Neuronal stem cell (in vitro differentiated cells): ENCODE measurements around the gene TRIM62.

Experiments used
- DNase-seq: peaks from one replicate; pipeline ENCODE4 v3.0.0-alpha.2; 2013; ENCODE audit warnings: low spot score
- H2AFZ ChIP-seq: one replicate; pipeline ENCODE4 v1.6.1; 2013; ENCODE audit warnings: mild to moderate bottlenecking, low read length, inconsistent platforms
- H2AK5ac ChIP-seq: 2 replicates; pipeline ENCODE4 v1.6.1; 2013; ENCODE audit warnings: low read depth, mild to moderate bottlenecking, inconsistent platforms, low read length, moderate library complexity, mixed read lengths
- H2BK120ac ChIP-seq: 2 replicates; pipeline ENCODE4 v1.6.1; 2013; ENCODE audit warnings: low read depth, mild to moderate bottlenecking, inconsistent platforms, low read length, moderate library complexity, mixed read lengths
- H2BK12ac ChIP-seq: one replicate; pipeline ENCODE4 v1.6.1; 2013; ENCODE audit warnings: low read length, inconsistent platforms
- H2BK15ac ChIP-seq: 2 replicates; pipeline ENCODE4 v1.6.1; 2013; ENCODE audit warnings: mild to moderate bottlenecking, low read length, inconsistent platforms, mixed read lengths
- H2BK5ac ChIP-seq: one replicate; pipeline ENCODE4 v1.6.1; 2013; ENCODE audit warnings: inconsistent platforms, mild to moderate bottlenecking, low read length, moderate library complexity
- H3K14ac ChIP-seq: one replicate; pipeline ENCODE4 v1.6.1; 2013; ENCODE audit warnings: low read length, inconsistent platforms
- H3K18ac ChIP-seq: 2 replicates; pipeline ENCODE4 v1.6.1; 2013; ENCODE audit warnings: low read length, inconsistent platforms
- H3K23ac ChIP-seq: 2 replicates; pipeline ENCODE4 v1.6.1; 2013; ENCODE audit warnings: low read depth, mild to moderate bottlenecking, mixed read lengths, low read length, inconsistent platforms; ENCODE audit not compliant: poor library complexity
- H3K27ac ChIP-seq: replicated peaks from 3 replicates; pipeline ENCODE4 v1.5.1; 2013; ENCODE audit warnings: low read length, inconsistent platforms
- H3K27me3 ChIP-seq, 3 experiments: 2 replicates each; pipeline ENCODE4 v1.6.1; 2013; ENCODE audit warnings: low read length in 3 of 3, mild to moderate bottlenecking in 2 of 3, inconsistent platforms in 1 of 3, low read depth in 1 of 3, mixed read lengths in 1 of 3, moderate library complexity in 1 of 3; ENCODE audit not compliant: control insufficient read depth in 3 of 3, insufficient read depth in 3 of 3
- H3K36me3 ChIP-seq, 2 donors: replicated peaks in 1 of 2; 2 replicates each; pipeline ENCODE4 v1.6.1; 2013; ENCODE audit warnings: low read length in 2 of 2; ENCODE audit not compliant: control insufficient read depth in 2 of 2, insufficient read depth in 2 of 2
- H3K4ac ChIP-seq: 2 replicates; pipeline ENCODE4 v1.6.1; 2013; ENCODE audit warnings: inconsistent platforms, mild to moderate bottlenecking, low read length, moderate library complexity
- H3K4me1 ChIP-seq, 2 donors: 1 replicate in 1 of 2; 2 replicates in 1 of 2; pipeline ENCODE4 v1.6.1; 2013; ENCODE audit warnings: low read length in 2 of 2, low read depth in 1 of 2; ENCODE audit not compliant: control insufficient read depth in 2 of 2, insufficient read depth in 1 of 2
- H3K4me2 ChIP-seq: one replicate; pipeline ENCODE4 v1.6.1; 2013; ENCODE audit warnings: mild to moderate bottlenecking, low read length, inconsistent platforms; ENCODE audit not compliant: insufficient read depth, poor library complexity, severe bottlenecking
- H3K4me3 ChIP-seq, 2 donors: 2 replicates each; pipeline ENCODE4 v1.5.1; 2013; ENCODE audit warnings: low read length in 2 of 2, mild to moderate bottlenecking in 2 of 2, inconsistent platforms in 1 of 2, moderate library complexity in 1 of 2
- H3K79me1 ChIP-seq: one replicate; pipeline ENCODE4 v1.6.1; 2013; ENCODE audit warnings: low read depth, mild to moderate bottlenecking, inconsistent platforms, low read length, moderate library complexity
- H3K9ac ChIP-seq: one replicate; pipeline ENCODE4 v1.6.1; 2013; ENCODE audit warnings: mild to moderate bottlenecking, low read depth, low read length, inconsistent platforms; ENCODE audit not compliant: poor library complexity
- H3K9me3 ChIP-seq, 2 donors: replicated peaks in 1 of 2; 2 replicates each; pipeline versions ENCODE3 to v1.6.1; 2013; ENCODE audit warnings: low read length in 2 of 2, mild to moderate bottlenecking in 2 of 2, inconsistent platforms in 1 of 2, low read depth in 1 of 2, mixed read lengths in 1 of 2, moderate library complexity in 1 of 2; ENCODE audit not compliant: control insufficient read depth in 2 of 2, insufficient read depth in 1 of 2
- H4K8ac ChIP-seq: one replicate; pipeline ENCODE4 v1.6.1; 2013; ENCODE audit warnings: low read depth, mild to moderate bottlenecking, inconsistent platforms, low read length, moderate library complexity
- H4K91ac ChIP-seq: one replicate; pipeline ENCODE4 v1.6.1; 2013; ENCODE audit warnings: low read length, low read depth, mild to moderate bottlenecking, inconsistent platforms; ENCODE audit not compliant: poor library complexity
- WGBS, 2 donors: extraction: QIAGEN DNeasy Blood & Tissue Kit; methylation state at CpG; one replicate each; pipeline ENCODE4 v1.1.7; 2013; ENCODE audit warnings: missing lambda C conversion rate in 2 of 2, mixed read lengths in 1 of 2; ENCODE audit not compliant: insufficient read length in 2 of 2, insufficient replicate concordance in 1 of 2; ENCODE audit errors: extremely low coverage in 2 of 2; 5-methylcytosine and 5-hydroxymethylcytosine counted together

TRIM62 gene

GRCh38 chr1:33224166-33224707, 42.4 kb upstream of the TRIM62 start:
- H3K27ac ChIP-seq: no peak overlapping the region
- H3K4me3 ChIP-seq: no peak overlapping the region
- no peak overlapping the region for H3K9ac ChIP-seq
- H3K36me3 ChIP-seq: no peaks in the 10 kb centered on the region
- peaks cover 2 to 4% of the 10 kb centered on the region in 2 donors for H3K4me1 ChIP-seq
- no peak overlapping the region for H2BK12ac ChIP-seq
- no peak overlapping the region for H3K23ac ChIP-seq
- peaks cover 2 to 6% of the 10 kb centered on the region in 2 donors for H3K9me3 ChIP-seq
- H3K4ac ChIP-seq: no peak overlapping the region
- no peak overlapping the region for H3K18ac ChIP-seq
- H3K27me3 ChIP-seq: no peaks in the 10 kb centered on the region
- DNase-seq: no peak
- no peak overlapping the region for H2BK120ac ChIP-seq
- WGBS, 2 donors: no CpG with 5 or more reads among the region's 2 CpGs
- H3K4me2 ChIP-seq: no peak overlapping the region
- H2BK5ac ChIP-seq: no peak overlapping the region
- peaks cover 1% of the 10 kb centered on the region for H3K79me1 ChIP-seq
- no peak overlapping the region for H3K14ac ChIP-seq
- H2BK15ac ChIP-seq: no peak overlapping the region
- H2AFZ ChIP-seq: no peak overlapping the region
- no peak overlapping the region for H4K91ac ChIP-seq
- no peak overlapping the region for H2AK5ac ChIP-seq
- H4K8ac ChIP-seq: no peak overlapping the region

DNA sequence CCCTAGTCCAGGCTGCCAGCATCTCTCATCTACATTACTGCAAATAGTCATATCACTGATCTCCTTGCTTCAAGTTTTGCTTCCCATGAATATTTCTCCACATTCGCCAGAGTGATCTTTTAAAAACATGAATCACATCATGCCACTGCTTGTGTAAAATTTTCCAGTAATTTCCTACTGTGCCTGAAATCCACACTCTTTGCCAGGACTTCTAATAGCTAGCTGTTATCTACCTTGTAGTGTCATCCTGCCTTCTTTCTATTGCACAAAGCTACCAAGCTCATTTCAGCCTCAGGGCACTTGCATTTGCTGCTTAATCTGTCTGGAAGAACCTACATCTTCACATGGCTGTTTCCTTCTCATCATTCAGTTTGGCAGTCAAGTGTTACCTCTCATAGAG, 40.5 kb upstream of the TRIM62 start:
- Histone ChIP-seq H3K23ac (no peak overlapping the region), H2BK15ac (no peak overlapping the region)
- no CpG with 5 or more reads among the region's 1 CpG for WGBS, 2 donors

DNA sequence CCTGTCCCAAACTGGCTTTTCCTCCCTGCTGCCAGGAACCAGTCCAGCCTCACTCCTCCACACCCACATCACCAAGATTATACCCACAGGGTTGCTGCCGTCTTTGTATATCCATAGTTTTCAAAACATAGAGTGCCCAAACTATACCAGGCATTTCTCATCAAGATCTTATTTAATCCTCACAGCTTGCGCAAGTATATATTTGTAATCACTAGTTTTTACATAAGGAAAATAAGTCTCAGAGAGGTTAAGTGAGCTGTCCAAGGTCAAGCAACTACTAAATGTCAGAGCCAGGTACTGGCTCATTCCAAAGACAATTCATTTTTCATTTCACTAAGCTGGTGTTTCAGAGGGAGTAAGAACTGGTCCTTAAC, 39.5 kb upstream of the TRIM62 start:
- H3K18ac ChIP-seq: no peak overlapping the region
- no peak overlapping the region for H3K14ac ChIP-seq
- no peak overlapping the region for H2BK15ac ChIP-seq
- H3K27ac ChIP-seq: no peak overlapping the region
- H4K8ac ChIP-seq: no peak overlapping the region
- H2BK12ac ChIP-seq: no peak overlapping the region
- no peak overlapping the region for H2BK120ac ChIP-seq
- no peak overlapping the region for H3K23ac ChIP-seq
- H4K91ac ChIP-seq: no peak overlapping the region
- no peak overlapping the region for H2AK5ac ChIP-seq
- peaks cover 1% of the 10 kb centered on the region for H3K79me1 ChIP-seq
- H3K4me1 ChIP-seq: peaks cover 0 to 2% of the 10 kb centered on the region in 2 donors
- H3K36me3 ChIP-seq: no peaks in the 10 kb centered on the region
- no peak overlapping the region for H3K4ac ChIP-seq
- no peak overlapping the region for H3K4me3 ChIP-seq
- H3K9ac ChIP-seq: no peak overlapping the region
- H3K4me2 ChIP-seq: no peak overlapping the region
- WGBS, 2 donors: no CpG with 5 or more reads among the region's 2 CpGs
- no peaks in the 10 kb centered on the region for H3K27me3 ChIP-seq
- no peak for DNase-seq
- no peak overlapping the region for H2AFZ ChIP-seq
- H2BK5ac ChIP-seq: no peak overlapping the region
- peaks cover 2 to 6% of the 10 kb centered on the region in 2 donors for H3K9me3 ChIP-seq

More for the DNA sequence above, 40.5 kb upstream of the TRIM62 start:
- Histone ChIP-seq H3K4ac (no peak overlapping the region), H4K91ac (no peak overlapping the region), H3K4me2 (no peak overlapping the region), H3K79me1 (peaks cover 1% of the 10 kb centered on the region), H3K27me3 (no peaks in the 10 kb centered on the region), H3K36me3 (no peaks in the 10 kb centered on the region), H2AFZ (no peak overlapping the region), H3K9me3 (peaks cover 2 to 6% of the 10 kb centered on the region in 2 donors), H2BK5ac (no peak overlapping the region), H2BK12ac (no peak overlapping the region), H2AK5ac (no peak overlapping the region), H2BK120ac (no peak overlapping the region), H3K4me3 (no peak overlapping the region), H3K4me1 (peaks cover 0 to 2% of the 10 kb centered on the region in 2 donors), H3K9ac (no peak overlapping the region), H3K27ac (no peak overlapping the region), H4K8ac (no peak overlapping the region), H3K14ac (no peak overlapping the region), H3K18ac (no peak overlapping the region)
- DNase-seq: no peak

DNA sequence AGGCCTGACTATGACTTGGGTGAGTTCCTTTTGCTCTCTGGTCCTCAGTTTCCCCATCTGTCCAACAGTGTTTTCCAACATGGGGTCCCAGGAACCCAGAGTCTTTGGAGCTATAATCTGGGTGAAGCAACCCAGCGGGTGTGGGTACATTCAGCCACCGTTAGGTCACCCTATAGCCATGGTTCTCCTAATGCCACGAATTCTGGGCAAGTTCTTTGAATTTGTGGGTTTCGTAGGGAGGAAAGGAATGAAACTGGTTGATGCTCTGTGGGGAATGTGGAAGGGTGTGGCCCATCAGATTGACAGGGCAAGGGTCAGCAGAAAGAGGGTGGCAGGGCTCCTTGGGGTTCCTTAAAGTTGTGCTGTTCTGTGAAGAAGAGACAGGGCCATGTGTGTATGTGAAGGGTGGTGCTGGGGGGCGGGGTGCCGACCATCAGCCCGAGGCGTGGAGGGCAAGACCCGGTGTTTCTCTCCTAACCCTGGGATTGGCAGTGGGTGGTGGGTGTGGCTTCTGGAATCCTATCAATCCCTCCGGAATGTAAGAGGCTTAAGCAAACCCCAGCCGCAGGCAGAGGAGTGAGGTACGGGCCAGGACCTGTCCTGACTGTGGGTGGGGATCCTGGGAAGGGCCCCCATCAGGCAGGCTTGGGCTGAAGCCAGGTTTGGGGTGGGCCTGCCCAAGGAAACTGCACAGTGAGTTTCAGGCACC, 39.0 kb upstream of the TRIM62 start:
- H2BK12ac ChIP-seq: no peak overlapping the region
- peaks cover 1% of the 10 kb centered on the region for H3K79me1 ChIP-seq
- H3K4me3 ChIP-seq: no peak overlapping the region
- H3K14ac ChIP-seq: no peak overlapping the region
- H3K4ac ChIP-seq: no peak overlapping the region
- no peak overlapping the region for H3K9ac ChIP-seq
- no peaks in the 10 kb centered on the region for H3K27me3 ChIP-seq
- H3K18ac ChIP-seq: no peak overlapping the region
- no peak overlapping the region for H2AK5ac ChIP-seq
- peaks cover 2 to 6% of the 10 kb centered on the region in 2 donors for H3K9me3 ChIP-seq
- H2AFZ ChIP-seq: no peak overlapping the region
- peaks cover 0 to 2% of the 10 kb centered on the region in 2 donors for H3K4me1 ChIP-seq
- no peak overlapping the region for H2BK15ac ChIP-seq
- H4K8ac ChIP-seq: no peak overlapping the region
- H4K91ac ChIP-seq: no peak overlapping the region
- no peak overlapping the region for H3K27ac ChIP-seq
- no peak for DNase-seq
- no CpG with 5 or more reads among the region's 12 CpGs for WGBS, 2 donors
- no peak overlapping the region for H2BK120ac ChIP-seq
- H3K4me2 ChIP-seq: no peak overlapping the region
- no peak overlapping the region for H2BK5ac ChIP-seq
- H3K23ac ChIP-seq: no peak overlapping the region
- no peaks in the 10 kb centered on the region for H3K36me3 ChIP-seq
